Ovary (tissue), 9 donors: ENCODE results near the gene RBMS1. TPM values are rescaled to one million over a fixed set of nuclear protein-coding genes. Genes with fewer than 3 reads are reported as not detected.

Source experiments
- DNase-seq, 5 donors: peaks; one replicate each; pipeline ENCODE4 v3.0.0-alpha.2; 2019 to 2020
- H3K27ac ChIP-seq, 2 donors: fragments of 200-600 bp; one replicate each; pipeline versions ENCODE4 v1.5.1 to v1.8.0; 2019 to 2022
- H3K27me3 ChIP-seq: fragments of 200-600 bp; one replicate; pipeline ENCODE4 v1.8.0; 2022
- H3K36me3 ChIP-seq: fragments of 200-600 bp; sonication (generic); one replicate; pipeline ENCODE4 v1.5.1; 2019
- H3K4me1 ChIP-seq: one replicate; pipeline ENCODE4 v1.8.1; 2013; ENCODE audit warnings: mild to moderate bottlenecking, moderate library complexity; ENCODE audit not compliant: insufficient read depth
- H3K4me3 ChIP-seq: fragments of 200-600 bp; sonication (generic); one replicate; pipeline ENCODE4 v1.5.1; 2017
- H3K9me3 ChIP-seq, 2 donors: fragments of 200-600 bp in 1 of 2; sonication (generic) in 1 of 2; one replicate each; pipeline versions ENCODE4 v1.5.1 to v1.8.1; 2013 to 2019; ENCODE audit warnings: mild to moderate bottlenecking in 1 of 2, moderate library complexity in 1 of 2
- EP300 ChIP-seq: sonication (generic); formaldehyde crosslinking; IDR thresholded peaks from one replicate; pipeline ENCODE4 v1.6.1; 2017; ENCODE audit warnings: antibody characterized with exemption
- POLR2A ChIP-seq: fragments of 450-650 bp; IDR thresholded peaks from one replicate; pipeline ENCODE4 v1.6.1; 2017; ENCODE audit warnings: antibody characterized with exemption, mild to moderate bottlenecking, moderate library complexity
- WGBS, 3 donors: extraction: QIAGEN DNeasy Blood & Tissue Kit in 1 of 3; methylation state at CpG; one replicate each; pipeline versions ENCODE4 v1.1.5 to v1.1.7; 2013 to 2017; 5-methylcytosine and 5-hydroxymethylcytosine counted together
- intact Hi-C, 4 donors: fragments of 100-400 bp; cut with DNase I; formaldehyde crosslinking; loops; one replicate each; pipeline versions ENCODE4 v1.11.0 to v1.15.1; 2022 to 2023
- polyA plus RNA-seq, 2 donors: library from polyadenylated mRNA; stranded (reverse); fragments of 200-250 nt in 1 of 2; fragments of 350-450 nt in 1 of 2; fragmentation: Illumina TruSeq in 1 of 2; extraction: RNeasy Lipid Tissue Mini Kit (QIAGEN cat#74804) in 1 of 2; gene quantifications; one replicate each; pipeline ENCODE4 v1.2.3, GENCODE V29; 2013 to 2014
- total RNA-seq, 7 donors: library from RNA; depleted of rRNA in 2 of 7; stranded (reverse); fragments of >200 nt in 2 of 7; fragmentation: NEBNext Ultra II Directional in 3 of 7; extraction: Animal tissue kit (Norgen Biotek cat#: 25700) in 3 of 7; gene quantifications; one replicate each; pipeline versions ENCODE4 v1.1.0 to v1.2.4, GENCODE V29; 2016 to 2023
- TF ChIP-seq, protein P1 (sequence below), 3 donors: fragments of 450-650 bp in 2 of 3; fragments of 200-600 bp in 1 of 3; IDR thresholded peaks; one replicate each; pipeline versions ENCODE4 v1.5.1 to v1.8.0; 2016 to 2022; ENCODE audit warnings: antibody characterized with exemption in 3 of 3, mild to moderate bottlenecking in 1 of 3
- donor health status: DM: no; HTN: no; CAD: no; lungs with moderate emphysema.
- donor health status: DM: no; HTN: no; CAD: no.
- donor health status: Bipolar disorder and iron deficiency.
- donor health status: DM: yes; HTN: yes; CAD: no.
- donor health status: DM: no; HTN: no; CAD: no.
- donor health status: DM: yes; HTN: yes; CAD: no.

The RBMS1 gene
- total and polyA plus RNA-seq, 9 donors: 50.7 to 91.9 (median 73.8) TPM

DNA sequence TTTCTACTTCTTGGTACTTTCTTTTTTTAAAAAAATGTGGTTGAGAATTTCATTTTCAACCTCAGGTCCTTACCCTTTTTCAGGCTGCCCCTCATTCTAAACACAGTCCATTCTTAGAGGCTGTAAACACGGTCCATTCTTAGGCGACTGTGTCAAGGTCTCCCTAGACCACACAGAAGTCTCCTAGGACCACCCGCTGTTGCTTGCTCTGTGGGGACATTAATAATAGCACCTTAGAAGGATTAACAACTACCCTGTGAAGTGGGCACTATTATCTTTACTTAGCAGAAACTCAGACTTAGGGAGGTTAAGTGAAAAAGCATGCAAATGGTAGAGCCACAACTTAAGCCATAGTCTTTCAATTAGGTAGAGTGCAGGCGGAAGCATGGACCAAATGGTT is 91.7 kb downstream of the RBMS1 start:
- Histone ChIP-seq H3K4me1 (peaks cover 12% of the 10 kb centered on the region), H3K9me3 (no peaks in the 10 kb centered on the region), H3K36me3 (no peaks in the 10 kb centered on the region), H3K27me3 (no peaks in the 10 kb centered on the region), H3K27ac (no peak overlapping the region), H3K4me3 (no peak overlapping the region)
- no peak for TF ChIP-seq POLR2A
- no peak for TF ChIP-seq EP300
- TF ChIP-seq, protein P1, sequence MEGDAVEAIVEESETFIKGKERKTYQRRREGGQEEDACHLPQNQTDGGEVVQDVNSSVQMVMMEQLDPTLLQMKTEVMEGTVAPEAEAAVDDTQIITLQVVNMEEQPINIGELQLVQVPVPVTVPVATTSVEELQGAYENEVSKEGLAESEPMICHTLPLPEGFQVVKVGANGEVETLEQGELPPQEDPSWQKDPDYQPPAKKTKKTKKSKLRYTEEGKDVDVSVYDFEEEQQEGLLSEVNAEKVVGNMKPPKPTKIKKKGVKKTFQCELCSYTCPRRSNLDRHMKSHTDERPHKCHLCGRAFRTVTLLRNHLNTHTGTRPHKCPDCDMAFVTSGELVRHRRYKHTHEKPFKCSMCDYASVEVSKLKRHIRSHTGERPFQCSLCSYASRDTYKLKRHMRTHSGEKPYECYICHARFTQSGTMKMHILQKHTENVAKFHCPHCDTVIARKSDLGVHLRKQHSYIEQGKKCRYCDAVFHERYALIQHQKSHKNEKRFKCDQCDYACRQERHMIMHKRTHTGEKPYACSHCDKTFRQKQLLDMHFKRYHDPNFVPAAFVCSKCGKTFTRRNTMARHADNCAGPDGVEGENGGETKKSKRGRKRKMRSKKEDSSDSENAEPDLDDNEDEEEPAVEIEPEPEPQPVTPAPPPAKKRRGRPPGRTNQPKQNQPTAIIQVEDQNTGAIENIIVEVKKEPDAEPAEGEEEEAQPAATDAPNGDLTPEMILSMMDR (IDR thresholded peaks at IDR 0.05): no peak
- intact Hi-C loops: loop anchor here in 3 of 4 donors (10.0 kb wide), 3 partner anchors 67 to 563 kb away; partner anchors contain the start of gene RBMS1 (in 1 of the 3)
- no peak for DNase-seq
- WGBS, 3 donors: 67 to 84% (median 76%) methylated on average over 4 of the region's 4 CpGs

DNA sequence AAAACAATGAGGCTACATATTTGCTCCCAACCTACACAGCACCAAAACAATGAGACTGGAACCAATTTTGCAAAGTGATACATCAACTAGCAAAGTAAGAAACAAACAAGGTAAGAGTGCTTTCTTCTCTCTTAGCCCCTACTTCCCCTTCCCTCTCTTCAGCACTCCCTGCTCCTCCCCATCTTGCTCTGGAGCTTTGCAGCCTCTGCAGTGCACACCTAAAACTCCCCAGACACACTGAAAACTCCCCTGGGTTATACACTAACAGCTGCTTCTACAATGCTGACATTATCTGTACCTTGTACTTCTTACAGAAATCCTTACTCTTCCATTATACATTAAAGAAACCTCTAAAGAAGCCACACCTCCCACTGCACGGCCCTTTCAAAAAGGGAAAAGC is 93.7 kb downstream of the RBMS1 start:
- TF ChIP-seq, protein P1 (IDR thresholded peaks at IDR 0.05): no peak
- TF ChIP-seq EP300 (no peak), POLR2A (no peak)
- Histone ChIP-seq H3K4me1 (peaks cover 12% of the 10 kb centered on the region), H3K9me3 (no peaks in the 10 kb centered on the region), H3K36me3 (no peaks in the 10 kb centered on the region), H3K27me3 (no peaks in the 10 kb centered on the region), H3K27ac (no peak overlapping the region), H3K4me3 (no peak overlapping the region)
- intact Hi-C loops: loop anchor here in 3 of 4 donors (10.0 kb wide), 3 partner anchors 65 to 565 kb away; partner anchors contain the start of gene RBMS1 (in 1 of the 3)
- 82 to 92% (median 89%) methylated on average over 1 of the region's 1 CpG for WGBS, 3 donors
- no peak for DNase-seq

DNA sequence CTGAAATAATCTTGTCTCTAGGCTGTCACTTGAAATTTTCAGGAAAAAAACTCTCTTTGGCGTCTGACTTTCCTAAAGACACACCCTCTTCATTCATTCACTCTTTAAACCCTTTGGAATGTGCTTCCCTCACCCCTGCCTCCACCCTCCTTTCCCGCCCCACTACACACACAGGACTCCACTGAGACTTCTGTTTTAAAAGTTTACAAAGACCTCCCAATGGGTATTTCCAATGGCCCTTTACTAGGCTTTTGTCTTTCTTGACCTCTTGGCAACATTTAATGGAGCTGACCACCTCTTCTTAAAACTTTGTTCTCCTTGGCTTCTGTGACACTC is 96.1 kb downstream of the RBMS1 start:
- no peaks in the 10 kb centered on the region for H3K27me3 ChIP-seq
- H3K4me3 ChIP-seq: no peak overlapping the region
- peaks cover 2% of the 10 kb centered on the region for H3K4me1 ChIP-seq
- TF ChIP-seq POLR2A (no peak), EP300 (no peak)
- TF ChIP-seq, protein P1 (IDR thresholded peaks at IDR 0.05): no peak
- no peak overlapping the region for H3K27ac ChIP-seq
- WGBS, 3 donors: 24 to 35% (median 27%) methylated on average over 2 of the region's 2 CpGs
- intact Hi-C loops: no loop called here
- H3K36me3 ChIP-seq: no peaks in the 10 kb centered on the region
- DNase-seq: no peak
- no peaks in the 10 kb centered on the region for H3K9me3 ChIP-seq

DNA sequence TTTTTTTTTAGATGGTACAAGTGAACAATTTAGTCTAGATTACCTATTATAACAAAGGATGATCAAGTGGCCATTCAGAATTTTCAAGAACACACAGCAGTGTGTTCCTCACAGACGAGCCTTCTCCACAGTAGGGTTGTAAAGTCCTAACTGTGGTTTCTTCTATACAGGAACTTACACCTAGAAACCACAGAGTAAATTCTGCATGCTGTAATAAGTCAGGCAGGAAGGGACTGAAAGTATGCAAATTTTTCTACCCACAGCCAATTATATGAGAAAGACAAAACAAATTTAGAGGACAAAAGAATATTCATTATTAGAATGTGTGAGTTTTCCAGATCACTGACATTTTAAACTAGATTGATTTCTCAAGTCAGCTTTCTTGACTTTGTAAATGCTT is 99.5 kb downstream of the RBMS1 start:
- Histone ChIP-seq H3K4me1 (peaks cover 8% of the 10 kb centered on the region), H3K9me3 (no peaks in the 10 kb centered on the region), H3K27ac (no peak overlapping the region), H3K36me3 (no peaks in the 10 kb centered on the region), H3K27me3 (no peaks in the 10 kb centered on the region), H3K4me3 (no peak overlapping the region)
- intact Hi-C loops: no loop called here
- DNase-seq: no peak
- 63 to 69% (median 63%) methylated on average over 1 of the region's 1 CpG for WGBS, 3 donors
- TF ChIP-seq, protein P1 (IDR thresholded peaks at IDR 0.05): no peak
- no peak for TF ChIP-seq POLR2A
- no peak for TF ChIP-seq EP300
